CD4-positive, alpha-beta T cell treated with Interleukin-10 for 1 hour (primary cell): ENCODE measurements around the gene UBE2Z.

Experiments
- DNase-seq: peaks from one replicate; pipeline ENCODE4 v3.0.0-alpha.2; 2020

UBE2Z gene

GRCh38 chr17:48961516-48962233 lies 53.5 kb downstream of the UBE2Z start:
- no peak for DNase-seq

- no peak for DNase-seq
Observed at GRCh38 chr17:48970224-48970623, 62.0 kb downstream of the UBE2Z start.

- DNase-seq = no peak
Observed at GRCh38 chr17:48970865-48971687, 62.9 kb downstream of the UBE2Z start.

GRCh38 chr17:48972749-48973097 lies 64.5 kb downstream of the UBE2Z start:
- DNase-seq = no peak

GRCh38 chr17:48973806-48974205 lies 65.6 kb downstream of the UBE2Z start:
- no peak for DNase-seq
